Mucosa of descending colon (tissue), 3 donors: ENCODE data around the gene MYO6. TPM values are rescaled to one million over a fixed set of nuclear protein-coding genes. Genes with fewer than 3 reads are reported as not detected.
A peak's percentile ranks its signal among the peaks of the same experiment; 100 is the strongest.

Source experiments
- ATAC-seq: fragments of 200-7000 bp; cut with Tn5 transposase; one replicate; pipeline ENCODE4 v1.9.1; 2020; ENCODE audit warnings: mild to moderate bottlenecking, moderate library complexity
- DNase-seq, 3 donors: peaks; one replicate each; pipeline ENCODE4 v3.0.0-alpha.2; 2020
- H3K36me3 ChIP-seq: fragments of 200-600 bp; one replicate; pipeline ENCODE4 v1.8.0; 2021; ENCODE audit warnings: low read depth, mild to moderate bottlenecking
- H3K4me1 ChIP-seq: fragments of 200-600 bp; one replicate; pipeline ENCODE4 v1.8.0; 2021; ENCODE audit warnings: low read depth, mild to moderate bottlenecking
- H3K4me3 ChIP-seq: fragments of 200-600 bp; one replicate; pipeline ENCODE4 v1.8.0; 2021; ENCODE audit warnings: mild to moderate bottlenecking
- H3K9me3 ChIP-seq: fragments of 200-600 bp; one replicate; pipeline ENCODE4 v1.8.0; 2021; ENCODE audit warnings: mild to moderate bottlenecking
- CTCF ChIP-seq: fragments of 200-600 bp; IDR thresholded peaks from one replicate; pipeline ENCODE4 v1.8.0; 2022; ENCODE audit warnings: antibody characterized with exemption, mild to moderate bottlenecking
- intact Hi-C, 2 donors: fragments of 100-400 bp; cut with DNase I in 1 of 2; cut with micrococcal nuclease in 1 of 2; formaldehyde crosslinking; loops; one replicate each; pipeline versions ENCODE4 v1.11.0 to v1.11.1; 2022; cut with DNase I, micrococcal nuclease
- total RNA-seq, 3 donors: library from RNA; stranded (reverse); fragmentation: NEBNext Ultra II Directional in 2 of 3; extraction: Animal tissue kit (Norgen Biotek cat#: 25700) in 2 of 3; gene quantifications; one replicate each; pipeline versions ENCODE4 v1.2.1 to v1.2.4, GENCODE V29; 2021 to 2023
- donor health status: DM: no; HTN: no; CAD: no; lungs with moderate emphysema.
- donor health status: DM: no; HTN: no; CAD: no.
- donor health status: DM: no; HTN: yes; CAD: no.

Gene MYO6
- total RNA-seq, 3 donors from 2014 or later: 37.6 to 69.2 (median 59.7) TPM

- intact Hi-C loops: loop anchor here in 1 of 2 donors (10.0 kb wide), 1 partner anchor 1520 kb away; no protein-coding TSS in a partner anchor
- peak; percentile 50 for TF ChIP-seq CTCF
Measured at GRCh38 chr6:75934643-75935472, 185.8 kb downstream of the MYO6 start.

GRCh38 chr6:75935473-75935793 is 186.4 kb downstream of the MYO6 start:
- ATAC-seq (no peak), DNase-seq (no peak)
- H3K9me3 ChIP-seq: no peaks in the 10 kb centered on the region
- no peaks in the 10 kb centered on the region for H3K4me1 ChIP-seq
- TF ChIP-seq CTCF: no peak
- intact Hi-C loops: loop anchor here in 1 of 2 donors (10.0 kb wide), 1 partner anchor 1519 kb away; no protein-coding TSS in a partner anchor
- H3K36me3 ChIP-seq: no peaks in the 10 kb centered on the region
- no peak overlapping the region for H3K4me3 ChIP-seq

More at GRCh38 chr6:75934643-75935472, 185.8 kb downstream of the MYO6 start:
- no peaks in the 10 kb centered on the region for H3K36me3 ChIP-seq
- no peaks in the 10 kb centered on the region for H3K4me1 ChIP-seq
- ATAC-seq (peak; percentile 75), DNase-seq (peak in 1 of 3 donors; percentile 47)
- H3K9me3 ChIP-seq: no peaks in the 10 kb centered on the region
- H3K4me3 ChIP-seq: no peak overlapping the region

GRCh38 chr6:75936682-75937081 is 187.6 kb downstream of the MYO6 start:
- DNase-seq (no peak), ATAC-seq (no peak)
- Histone ChIP-seq H3K36me3 (no peaks in the 10 kb centered on the region), H3K4me1 (no peaks in the 10 kb centered on the region), H3K9me3 (no peaks in the 10 kb centered on the region), H3K4me3 (no peak overlapping the region)
- TF ChIP-seq CTCF: no peak
- intact Hi-C loops: loop anchor here in 1 of 2 donors (10.0 kb wide), 1 partner anchor 1518 kb away; no protein-coding TSS in a partner anchor

GRCh38 chr6:75937846-75938245 is 188.8 kb downstream of the MYO6 start:
- H3K4me1 ChIP-seq: no peaks in the 10 kb centered on the region

GRCh38 chr6:75940564-75940963 is 191.5 kb downstream of the MYO6 start:
- Histone ChIP-seq H3K4me1 (no peaks in the 10 kb centered on the region), H3K36me3 (no peaks in the 10 kb centered on the region), H3K9me3 (no peaks in the 10 kb centered on the region), H3K4me3 (no peak overlapping the region)
- intact Hi-C loops: no loop called here
- ATAC-seq (no peak), DNase-seq (no peak)
- no peak for TF ChIP-seq CTCF

More at GRCh38 chr6:75937846-75938245, 188.8 kb downstream of the MYO6 start:
- no peak for ATAC-seq
- TF ChIP-seq CTCF: no peak
- no peak overlapping the region for H3K4me3 ChIP-seq
- no peaks in the 10 kb centered on the region for H3K36me3 ChIP-seq
- intact Hi-C loops: loop anchor here in 1 of 2 donors (10.0 kb wide), 1 partner anchor 1517 kb away; no protein-coding TSS in a partner anchor
- no peak for DNase-seq
- no peaks in the 10 kb centered on the region for H3K9me3 ChIP-seq
